Transverse colon (tissue), 4 donors: ENCODE data around the gene RBSN. TPM values are rescaled to one million over a fixed set of nuclear protein-coding genes. Genes with fewer than 3 reads are reported as not detected.

Source experiments
- DNase-seq: peaks from one replicate; pipeline ENCODE4 v3.0.0-alpha.2; 2019
- H3K27ac ChIP-seq, 4 donors: fragments of 200-600 bp; sonication (generic); 2 replicates each; pipeline ENCODE4 v1.5.1; 2016 to 2018; ENCODE audit warnings: inconsistent platforms in 4 of 4
- H3K27me3 ChIP-seq: fragments of 200-600 bp; sonication (generic); 2 replicates; pipeline ENCODE4 v1.5.1; 2017; ENCODE audit warnings: inconsistent platforms
- H3K36me3 ChIP-seq, 4 donors: fragments of 200-600 bp; sonication (generic); 2 replicates each; pipeline ENCODE4 v1.5.1; 2017 to 2019; ENCODE audit warnings: inconsistent platforms in 4 of 4
- H3K4me1 ChIP-seq, 4 donors: fragments of 200-600 bp; sonication (generic); 2 replicates each; pipeline ENCODE4 v1.5.1; 2017 to 2020; ENCODE audit warnings: inconsistent platforms in 4 of 4
- H3K4me3 ChIP-seq, 4 donors: fragments of 200-600 bp; sonication (generic); 1 replicate in 1 of 4; 2 replicates in 3 of 4; pipeline versions ENCODE4 v1.5.1 to v1.6.1; 2017 to 2019; ENCODE audit warnings: inconsistent platforms in 4 of 4
- H3K9me3 ChIP-seq, 2 donors: fragments of 200-600 bp; sonication (generic); 2 replicates each; pipeline ENCODE4 v1.5.1; 2017 to 2019; ENCODE audit warnings: inconsistent platforms in 2 of 2
- CTCF ChIP-seq, 5 experiments: fragments of 200-600 bp in 3 of 5; fragments of 450-650 bp in 2 of 5; sonication (generic) in 3 of 5; IDR thresholded peaks; 1 replicate in 2 of 5; 2 replicates in 3 of 5; pipeline ENCODE4 v1.5.1; 2016 to 2017; ENCODE audit warnings: antibody characterized with exemption in 5 of 5, inconsistent platforms in 3 of 5, mild to moderate bottlenecking in 2 of 5, moderate library complexity in 1 of 5
- EP300 ChIP-seq: sonication (generic); formaldehyde crosslinking; IDR thresholded peaks from one replicate; pipeline ENCODE4 v1.6.1; 2017; ENCODE audit warnings: antibody characterized with exemption, low read depth
- POLR2A ChIP-seq: fragments of 450-650 bp; IDR thresholded peaks from one replicate; pipeline ENCODE4 v1.6.1; 2016; ENCODE audit warnings: antibody characterized with exemption, mild to moderate bottlenecking, moderate library complexity
- POLR2AphosphoS5 ChIP-seq, 3 donors: sonication (generic); formaldehyde crosslinking; IDR thresholded peaks; one replicate each; pipeline ENCODE4 v1.6.1; 2016; ENCODE audit warnings: antibody characterized with exemption in 3 of 3
- WGBS, 2 donors: methylation state at CpG; one replicate each; pipeline ENCODE4 v1.1.5; 2018; ENCODE audit warnings: low coverage in 1 of 2; 5-methylcytosine and 5-hydroxymethylcytosine counted together
- in situ Hi-C, 4 donors: fragments of 200-750 bp; cut with MboI; loops; one replicate each; pipeline versions ENCODE4 v1.15.0 to v1.15.1; 2017; ENCODE audit warnings: low sequenced_read_pairs in 3 of 4, low pct_ligation_motif_present in 1 of 4, low pct_unique_long_range_greater_than_20kb in 1 of 4
- intact Hi-C: fragments of 100-400 bp; cut with DNase I; formaldehyde crosslinking; loops from one replicate; pipeline ENCODE4 v1.15.1; 2023; ENCODE audit warnings: low total_unique reads
- total RNA-seq, 4 donors: library from RNA; depleted of rRNA; stranded (reverse); fragments of >200 nt; gene quantifications; one replicate each; pipeline ENCODE4 v1.1.0, GENCODE V29; 2016

The RBSN gene
- total RNA-seq, 4 donors from 2014 or later: 18.0 to 37.6 (median 24.0) TPM

- Histone ChIP-seq H3K9me3 (no peaks in the 10 kb centered on the region), H3K36me3 (peaks cover 0 to 42% (median 15%) of the 10 kb centered on the region in 4 donors)
Measured at GRCh38 chr3:15094187-15094875, 4.6 kb downstream of the RBSN start.

GRCh38 chr3:15092686-15093085 lies 6.3 kb downstream of the RBSN start:
- H3K36me3 ChIP-seq: peaks cover 0 to 51% (median 18%) of the 10 kb centered on the region in 4 donors
- in situ Hi-C loops: no loop called here
- WGBS, 2 donors: 97 to 100% methylated on average over 1 of the region's 1 CpG

More at GRCh38 chr3:15094187-15094875, 4.6 kb downstream of the RBSN start:
- intact Hi-C loops (no loop called here), in situ Hi-C loops (no loop called here)
- DNase-seq: no peak
- no peak for TF ChIP-seq POLR2A
- TF ChIP-seq CTCF (IDR thresholded peaks at IDR 0.05): no peak
- no peak for TF ChIP-seq POLR2AphosphoS5 (IDR thresholded peaks at IDR 0.05)
- TF ChIP-seq EP300: no peak
- Histone ChIP-seq H3K27ac (no peak overlapping the region), H3K27me3 (no peaks in the 10 kb centered on the region), H3K4me1 (peaks cover 5 to 16% (median 7%) of the 10 kb centered on the region in 4 donors), H3K4me3 (no peak overlapping the region)
- 85 to 100% methylated on average over 1 to 5 of the region's 5 CpGs for WGBS, 2 donors

GRCh38 chr3:15091575-15091974 lies 7.4 kb downstream of the RBSN start:
- 91 to 95% methylated on average over 4 to 5 of the region's 5 CpGs for WGBS, 2 donors
- H3K36me3 ChIP-seq: peaks cover 0 to 51% (median 18%) of the 10 kb centered on the region in 4 donors
- DNase-seq: no peak
- TF ChIP-seq POLR2A (no peak), POLR2AphosphoS5 (IDR thresholded peaks at IDR 0.05) (no peak), EP300 (no peak), CTCF (IDR thresholded peaks at IDR 0.05) (no peak)
- H3K27me3 ChIP-seq: no peaks in the 10 kb centered on the region
- no peaks in the 10 kb centered on the region for H3K9me3 ChIP-seq
- peaks cover 0 to under 1% (median 0%) of the 10 kb centered on the region in 4 donors for H3K4me1 ChIP-seq
- in situ Hi-C loops (no loop called here), intact Hi-C loops (no loop called here)
- H3K4me3 ChIP-seq: no peak overlapping the region
- no peak overlapping the region for H3K27ac ChIP-seq

More at GRCh38 chr3:15092686-15093085, 6.3 kb downstream of the RBSN start:
- H3K27me3 ChIP-seq: no peaks in the 10 kb centered on the region
- no peak for TF ChIP-seq CTCF (IDR thresholded peaks at IDR 0.05)
- no peak for TF ChIP-seq EP300
- TF ChIP-seq POLR2AphosphoS5 (IDR thresholded peaks at IDR 0.05): no peak
- TF ChIP-seq POLR2A: no peak
- no peak overlapping the region for H3K27ac ChIP-seq
- H3K4me1 ChIP-seq: peaks cover under 1 to 12% (median 2%) of the 10 kb centered on the region in 4 donors
- intact Hi-C loops: no loop called here
- DNase-seq: no peak
- no peaks in the 10 kb centered on the region for H3K9me3 ChIP-seq
- no peak overlapping the region for H3K4me3 ChIP-seq

- intact Hi-C loops (no loop called here), in situ Hi-C loops (no loop called here)
- Histone ChIP-seq H3K9me3 (no peaks in the 10 kb centered on the region), H3K27ac (no peak overlapping the region), H3K27me3 (no peaks in the 10 kb centered on the region), H3K4me3 (no peak overlapping the region), H3K4me1 (no peaks in the 10 kb centered on the region), H3K36me3 (peaks cover 0 to 38% (median 17%) of the 10 kb centered on the region in 4 donors)
- no peak for DNase-seq
- TF ChIP-seq EP300 (no peak), POLR2A (no peak), CTCF (IDR thresholded peaks at IDR 0.05) (no peak), POLR2AphosphoS5 (IDR thresholded peaks at IDR 0.05) (no peak)
- 85% methylated on average over 1 of the region's 1 CpG; no CpG with 5 or more reads in 1 of the 2 donors for whole genome bisulfite sequencing, 2 donors
Measured at GRCh38 chr3:15089201-15089600, 9.7 kb downstream of the RBSN start.
